Progenitor cell of endocrine pancreas (in vitro differentiated cells): ENCODE measurements around the gene BCL2. TPM values are rescaled to one million over a fixed set of nuclear protein-coding genes. Genes with fewer than 3 reads are reported as not detected.

Experiments used
- DNase-seq: peaks from one replicate; pipeline ENCODE4 v3.0.0; 2021; ENCODE audit warnings: low spot score; ENCODE audit not compliant: unreplicated experiment
- H3K27ac Mint-ChIP-seq: 2 replicates; pipeline ENCODE4 v1.8.0; 2021; ENCODE audit warnings: mild to moderate bottlenecking, moderate library complexity, mixed read lengths
- H3K27me3 Mint-ChIP-seq: 2 replicates; pipeline ENCODE4 v1.8.0; 2021; ENCODE audit warnings: mixed read lengths
- H3K36me3 Mint-ChIP-seq: 2 replicates; pipeline ENCODE4 v1.8.0; 2022; ENCODE audit warnings: mixed read lengths; ENCODE audit not compliant: insufficient read depth
- H3K4me1 Mint-ChIP-seq: 2 replicates; pipeline ENCODE4 v1.8.0; 2021; ENCODE audit warnings: low read depth, mixed read lengths
- H3K4me3 Mint-ChIP-seq: 2 replicates; pipeline ENCODE4 v1.8.0; 2021; ENCODE audit warnings: low read depth, mild to moderate bottlenecking, moderate library complexity, mixed read lengths
- H3K9me3 Mint-ChIP-seq: 2 replicates; pipeline ENCODE4 v1.8.0; 2021; ENCODE audit warnings: low read depth, mixed read lengths
- total RNA-seq: library from RNA; stranded (reverse); gene quantifications from 2 replicates; pipeline ENCODE4 v1.2.1, GENCODE V29; 2021
- TF ChIP-seq, protein P1 (sequence below): fragments of 200-600 bp; sonication (generic); IDR thresholded peaks from one replicate; pipeline ENCODE4 v1.5.0; 2021; ENCODE audit warnings: antibody characterized with exemption, mild to moderate bottlenecking; ENCODE audit not compliant: unreplicated experiment

BCL2 gene
- total RNA-seq, 1 donor from 2014 or later: 3.8 TPM

DNA sequence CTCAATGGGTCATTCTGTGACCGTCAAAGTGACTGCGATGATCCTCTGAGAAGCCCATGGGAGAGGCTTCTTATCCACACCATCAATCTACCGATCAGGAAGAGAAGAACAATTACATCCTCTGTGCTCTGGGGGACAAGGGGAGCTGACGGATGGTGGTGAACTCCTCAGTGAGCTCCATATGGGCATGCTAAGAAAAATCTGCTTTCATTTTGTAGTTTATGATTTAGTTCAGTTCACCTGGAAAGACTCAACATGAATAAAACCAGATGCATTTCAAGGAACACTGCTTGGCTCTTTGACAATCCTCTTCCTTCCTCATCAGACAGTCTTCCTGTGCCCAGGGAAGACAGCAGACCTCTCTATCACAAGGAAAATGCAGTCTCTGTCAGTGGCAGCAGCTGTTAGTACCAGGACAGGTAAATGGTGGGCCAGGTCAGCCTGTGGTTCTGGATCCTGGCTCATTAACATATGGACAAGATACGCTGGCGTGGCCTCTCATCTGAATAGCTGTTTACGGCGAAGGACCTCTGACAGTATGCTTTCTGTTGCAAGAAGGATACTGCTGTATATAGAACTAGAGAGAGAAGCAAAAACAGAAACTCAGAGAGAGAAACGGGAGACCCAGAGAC, 176.9 kb downstream of the BCL2 start:
- TF ChIP-seq, protein P1, sequence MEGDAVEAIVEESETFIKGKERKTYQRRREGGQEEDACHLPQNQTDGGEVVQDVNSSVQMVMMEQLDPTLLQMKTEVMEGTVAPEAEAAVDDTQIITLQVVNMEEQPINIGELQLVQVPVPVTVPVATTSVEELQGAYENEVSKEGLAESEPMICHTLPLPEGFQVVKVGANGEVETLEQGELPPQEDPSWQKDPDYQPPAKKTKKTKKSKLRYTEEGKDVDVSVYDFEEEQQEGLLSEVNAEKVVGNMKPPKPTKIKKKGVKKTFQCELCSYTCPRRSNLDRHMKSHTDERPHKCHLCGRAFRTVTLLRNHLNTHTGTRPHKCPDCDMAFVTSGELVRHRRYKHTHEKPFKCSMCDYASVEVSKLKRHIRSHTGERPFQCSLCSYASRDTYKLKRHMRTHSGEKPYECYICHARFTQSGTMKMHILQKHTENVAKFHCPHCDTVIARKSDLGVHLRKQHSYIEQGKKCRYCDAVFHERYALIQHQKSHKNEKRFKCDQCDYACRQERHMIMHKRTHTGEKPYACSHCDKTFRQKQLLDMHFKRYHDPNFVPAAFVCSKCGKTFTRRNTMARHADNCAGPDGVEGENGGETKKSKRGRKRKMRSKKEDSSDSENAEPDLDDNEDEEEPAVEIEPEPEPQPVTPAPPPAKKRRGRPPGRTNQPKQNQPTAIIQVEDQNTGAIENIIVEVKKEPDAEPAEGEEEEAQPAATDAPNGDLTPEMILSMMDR: no peak
- Mint-ChIP-seq H3K4me3 (no peak overlapping the region), H3K27me3 (peaks cover 7% of the 10 kb centered on the region), H3K4me1 (no peaks in the 10 kb centered on the region), H3K27ac (no peak overlapping the region), H3K36me3 (no peaks in the 10 kb centered on the region), H3K9me3 (no peaks in the 10 kb centered on the region)
- DNase-seq: no peak

DNA sequence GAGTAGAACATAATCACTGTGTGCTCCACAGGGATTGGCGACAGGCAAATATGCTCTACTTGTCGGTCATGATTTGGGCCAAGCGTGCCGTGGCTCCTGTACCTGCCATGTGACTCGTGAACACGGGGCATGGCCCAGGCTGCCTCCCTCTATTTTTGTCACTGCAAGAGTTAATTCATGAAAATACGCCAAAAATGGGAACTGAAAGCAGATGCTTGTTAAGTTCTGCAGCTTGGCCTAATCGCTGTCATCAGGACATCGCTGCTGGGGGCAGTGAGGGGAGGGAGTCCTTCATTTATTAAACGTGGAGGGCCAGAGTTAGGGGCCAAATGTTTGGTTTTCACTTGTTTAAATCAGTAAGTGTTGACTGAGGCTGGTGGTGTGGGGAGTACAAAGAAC, 177.8 kb downstream of the BCL2 start:
- H3K9me3 Mint-ChIP-seq: no peaks in the 10 kb centered on the region
- H3K4me1 Mint-ChIP-seq: no peaks in the 10 kb centered on the region
- H3K27me3 Mint-ChIP-seq: peaks cover 7% of the 10 kb centered on the region
- TF ChIP-seq, protein P1: no peak
- H3K36me3 Mint-ChIP-seq: no peaks in the 10 kb centered on the region
- DNase-seq: no peak
- no peak overlapping the region for H3K4me3 Mint-ChIP-seq
- H3K27ac Mint-ChIP-seq: no peak overlapping the region

GRCh38 chr18:63140997-63141777, 178.4 kb downstream of the BCL2 start:
- DNase-seq: no peak
- Mint-ChIP-seq H3K27ac (no peak overlapping the region), H3K36me3 (no peaks in the 10 kb centered on the region), H3K4me1 (no peaks in the 10 kb centered on the region), H3K27me3 (peaks cover 9% of the 10 kb centered on the region), H3K4me3 (no peak overlapping the region), H3K9me3 (no peaks in the 10 kb centered on the region)
- TF ChIP-seq, protein P1: no peak

DNA sequence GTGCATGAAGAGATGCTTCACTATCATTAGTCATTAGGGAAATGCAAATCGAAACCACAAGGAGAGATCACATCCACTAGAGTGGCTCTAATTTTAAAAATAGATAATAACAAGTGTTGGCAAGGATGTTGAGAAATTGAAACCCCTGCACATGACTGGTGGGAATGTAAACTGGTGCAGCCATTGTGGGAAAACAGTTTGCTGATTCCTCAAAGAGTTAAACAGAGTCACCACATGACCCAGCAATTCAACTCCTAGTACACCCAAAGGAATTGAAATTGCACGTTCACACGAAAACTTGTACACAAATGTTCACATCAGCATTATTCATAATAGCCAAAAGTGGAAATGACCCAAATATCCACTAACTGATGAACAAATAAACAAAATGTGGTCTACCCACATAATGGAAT, 179.5 kb downstream of the BCL2 start:
- H3K36me3 Mint-ChIP-seq: no peaks in the 10 kb centered on the region
- no peak overlapping the region for H3K27ac Mint-ChIP-seq
- peaks cover 15% of the 10 kb centered on the region for H3K27me3 Mint-ChIP-seq
- H3K4me3 Mint-ChIP-seq: no peak overlapping the region
- DNase-seq: no peak
- TF ChIP-seq, protein P1: no peak
- H3K4me1 Mint-ChIP-seq: no peaks in the 10 kb centered on the region
- no peaks in the 10 kb centered on the region for H3K9me3 Mint-ChIP-seq

DNA sequence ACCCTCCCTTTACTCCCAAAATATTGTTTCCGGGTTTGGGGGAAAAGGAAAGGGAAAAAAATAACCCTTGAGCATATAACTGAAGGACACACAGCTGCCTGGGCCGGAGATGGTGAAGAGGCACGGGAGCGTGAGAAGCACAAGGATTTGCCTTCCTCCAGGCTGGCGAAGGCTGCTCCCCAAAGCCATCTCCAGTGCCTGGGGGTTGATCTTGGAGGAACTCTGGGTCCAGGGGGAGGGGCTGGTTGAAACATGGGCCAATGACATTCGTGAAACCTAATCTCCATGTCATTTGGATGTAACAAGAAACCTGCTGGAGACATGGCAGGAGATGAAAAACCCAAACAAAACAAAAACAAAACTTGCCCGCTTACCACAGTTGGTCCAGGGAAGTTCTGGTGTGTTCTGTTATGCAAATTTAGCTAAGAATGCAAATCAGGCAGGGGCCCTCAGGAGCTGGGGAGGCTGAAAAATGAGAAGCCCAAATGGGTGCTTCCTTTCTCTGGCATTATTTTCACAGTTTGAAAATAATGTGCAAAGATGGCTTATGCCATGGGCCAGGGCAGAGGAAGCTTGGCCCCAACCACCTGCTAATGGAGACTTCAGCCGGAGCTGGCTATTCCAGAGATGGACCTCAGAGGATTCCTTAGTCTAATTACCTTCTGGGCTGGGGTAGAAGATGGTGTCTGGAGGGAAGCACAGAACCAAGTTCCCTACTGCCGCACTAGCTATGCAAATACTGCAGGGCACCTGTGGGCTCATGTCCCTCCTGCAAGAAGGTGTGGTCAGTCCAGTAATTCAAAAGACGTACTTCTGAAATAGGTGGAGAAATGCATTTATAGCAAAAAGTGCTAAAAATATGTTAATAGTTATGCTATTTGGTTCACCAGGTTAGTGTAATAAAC, 180.9 kb downstream of the BCL2 start:
- Mint-ChIP-seq H3K9me3 (no peaks in the 10 kb centered on the region), H3K4me3 (no peak overlapping the region), H3K27ac (no peak overlapping the region), H3K4me1 (no peaks in the 10 kb centered on the region), H3K27me3 (peaks cover 11% of the 10 kb centered on the region), H3K36me3 (no peaks in the 10 kb centered on the region)
- DNase-seq: no peak
- TF ChIP-seq, protein P1: no peak
